Measurements from ENCODE around the gene DLG2. TPM values are rescaled to one million over a fixed set of nuclear protein-coding genes. Genes with fewer than 3 reads are reported as not detected.

The DLG2 gene
- total RNA-seq, 1 experiment from 2014 or later: 2.3 TPM

GRCh38 chr11:84663731-84664130 lies 963.4 kb downstream of the DLG2 start:
- DNase-seq (ENCODE audit: low read depth): no peak

GRCh38 chr11:84660257-84660977 lies 966.7 kb downstream of the DLG2 start:
- DNase-seq (ENCODE audit: low read depth): no peak

DNA sequence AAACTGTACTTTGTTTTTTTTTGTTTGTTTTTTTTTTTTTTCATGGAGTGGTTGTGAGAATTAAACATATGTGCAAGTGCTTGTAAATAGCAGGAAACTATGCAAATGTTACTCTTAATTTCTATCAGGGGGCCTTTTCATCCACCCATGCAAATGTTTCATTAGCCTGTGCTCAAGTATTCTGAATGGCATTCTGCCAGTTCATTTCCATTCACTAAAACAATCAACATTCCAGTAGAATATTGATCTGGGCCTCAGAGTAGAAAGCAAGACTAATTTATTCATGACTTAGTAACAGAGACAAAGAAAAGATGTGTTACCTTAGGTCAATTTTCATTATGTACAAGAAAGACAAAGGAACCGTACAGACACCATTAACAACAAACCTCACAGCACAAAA lies 971.4 kb downstream of the DLG2 start:
- no peak for DNase-seq (ENCODE audit: low read depth)

- DNase-seq (ENCODE audit: low read depth): no peak
Observed at GRCh38 chr11:84648471-84648870, 978.7 kb downstream of the DLG2 start.

DNA sequence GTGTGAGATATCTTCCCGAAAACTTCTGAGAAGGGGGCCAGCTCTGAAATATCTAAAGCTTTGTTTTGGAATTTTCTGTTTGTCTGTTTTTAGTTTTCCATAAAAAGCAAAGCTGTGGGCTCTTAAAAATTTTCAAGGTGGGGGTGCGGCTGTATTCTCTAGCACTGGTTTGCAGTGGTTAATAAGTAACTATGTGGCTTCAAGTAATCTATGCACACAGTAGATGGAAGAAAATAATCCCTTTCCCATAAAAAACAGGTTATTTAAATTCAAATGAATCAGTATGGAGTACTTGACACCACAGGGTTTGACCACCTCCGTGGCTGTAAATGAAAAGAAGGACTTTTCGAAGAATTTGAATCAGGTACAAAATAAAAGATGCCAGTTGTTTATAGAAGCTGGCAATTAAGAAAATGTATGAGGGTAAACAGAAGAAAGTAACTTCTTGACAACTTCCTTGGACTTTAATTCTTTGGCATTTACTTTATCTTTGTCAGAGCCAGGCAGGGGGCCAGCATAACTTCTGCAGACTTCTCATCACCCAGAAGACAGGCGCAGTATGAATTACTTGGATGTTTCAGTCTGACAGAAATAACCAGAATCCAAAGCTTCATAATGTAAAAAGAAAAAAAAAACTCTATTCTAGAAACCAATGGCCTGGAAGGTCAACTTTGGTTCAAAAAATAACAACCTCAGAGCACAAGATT lies 981.0 kb downstream of the DLG2 start:
- no peak for DNase-seq (ENCODE audit: low read depth)

GRCh38 chr11:84642500-84642899 lies 984.6 kb downstream of the DLG2 start:
- DNase-seq (ENCODE audit: low read depth): no peak

GRCh38 chr11:84634309-84634708 lies 992.8 kb downstream of the DLG2 start:
- no peak for DNase-seq (ENCODE audit: low read depth)

GRCh38 chr11:84628871-84629620 lies 998.1 kb downstream of the DLG2 start:
- DNase-seq (ENCODE audit: low read depth): no peak

DNA sequence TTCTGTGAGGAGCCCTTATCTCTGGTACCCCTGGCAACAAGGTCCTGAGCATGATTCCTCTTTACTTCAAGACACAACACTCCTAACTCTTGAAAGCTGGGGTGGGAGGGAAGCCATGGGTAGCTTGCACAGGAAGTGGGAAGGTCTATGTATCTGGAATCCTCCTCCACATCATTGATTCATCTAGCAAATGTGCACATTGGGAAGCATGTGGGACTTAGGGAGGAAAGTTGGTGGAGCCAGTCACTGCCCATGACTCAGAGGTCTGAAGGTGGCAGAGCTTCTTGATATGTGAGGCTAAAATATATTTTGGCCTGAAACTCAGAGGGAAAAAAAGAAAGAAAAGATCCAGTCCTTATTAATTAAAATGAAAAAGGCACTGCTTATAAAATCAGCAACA lies 1000.9 kb downstream of the DLG2 start:
- no peak for DNase-seq (ENCODE audit: low read depth)

- DNase-seq (ENCODE audit: low read depth): no peak
Observed at GRCh38 chr11:84612645-84613044, 1014.5 kb downstream of the DLG2 start.

DNA sequence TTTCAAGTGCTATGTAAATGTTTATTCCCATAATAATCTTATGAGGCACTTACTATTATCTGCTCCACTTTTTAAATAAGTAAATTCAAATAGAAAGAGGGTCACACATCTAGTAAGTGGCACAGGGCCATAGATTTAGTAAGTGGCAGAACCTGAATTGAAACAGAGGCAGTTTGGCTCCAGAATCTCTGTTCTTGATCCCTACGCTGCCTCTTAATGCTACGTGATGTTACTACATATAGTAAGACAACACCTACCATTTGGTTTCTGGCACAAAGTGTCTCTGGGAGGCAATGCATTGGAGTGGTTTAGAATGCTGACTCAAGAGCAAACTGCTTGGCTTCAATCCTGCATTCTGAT lies 1018.3 kb downstream of the DLG2 start:
- DNase-seq (ENCODE audit: low read depth): no peak

GRCh38 chr11:84607975-84608836 lies 1018.9 kb downstream of the DLG2 start:
- no peak for DNase-seq (ENCODE audit: low read depth)

GRCh38 chr11:84594602-84595001 lies 1032.5 kb downstream of the DLG2 start:
- DNase-seq (ENCODE audit: low read depth): no peak

DNA sequence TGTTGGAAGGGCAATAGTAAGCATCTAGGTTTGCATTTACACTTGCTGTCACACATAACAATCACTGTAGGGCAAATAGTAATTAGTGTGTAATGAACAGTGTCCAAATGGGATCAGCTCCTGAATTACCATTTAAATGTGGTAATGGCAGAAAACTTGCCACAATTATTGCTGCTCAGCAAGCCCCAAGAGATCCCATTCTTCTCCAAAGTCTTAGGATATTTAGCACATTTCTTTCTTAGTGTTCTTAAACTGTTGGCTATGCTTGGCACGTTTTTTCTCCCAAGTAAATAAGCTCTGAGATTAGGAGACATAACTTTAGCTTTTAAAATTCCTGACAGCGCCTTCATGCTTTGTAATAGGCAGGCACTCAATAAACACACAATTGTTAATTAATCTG lies 1037.0 kb downstream of the DLG2 start:
- no peak for DNase-seq (ENCODE audit: low read depth)

GRCh38 chr11:84588131-84588829 lies 1038.9 kb downstream of the DLG2 start:
- DNase-seq (ENCODE audit: low read depth): no peak

- no peak for DNase-seq (ENCODE audit: low read depth)
Observed at GRCh38 chr11:84583106-84583505, 1044.0 kb downstream of the DLG2 start.

GRCh38 chr11:84581083-84581482 lies 1046.1 kb downstream of the DLG2 start:
- no peak for DNase-seq (ENCODE audit: low read depth)

DNA sequence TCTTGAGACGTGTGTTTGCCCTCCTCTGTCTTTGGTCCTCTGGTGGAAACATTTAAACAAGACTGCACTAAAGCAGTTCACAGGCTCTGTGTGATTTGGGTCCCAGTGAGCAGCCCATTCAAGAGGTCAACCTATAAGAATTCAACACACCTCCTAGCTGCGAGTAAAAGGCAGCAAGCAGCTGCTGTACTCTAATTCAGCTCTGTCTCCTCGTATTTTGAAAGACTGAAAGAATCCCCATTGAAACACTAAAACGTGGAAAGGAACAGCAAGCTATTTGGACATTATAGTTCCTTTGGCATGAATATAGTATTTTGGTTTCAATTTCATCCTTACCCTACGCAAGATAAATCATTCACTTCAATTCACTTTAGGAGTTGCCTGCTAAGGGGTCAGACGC lies 1046.7 kb downstream of the DLG2 start:
- DNase-seq (ENCODE audit: low read depth): no peak

DNA sequence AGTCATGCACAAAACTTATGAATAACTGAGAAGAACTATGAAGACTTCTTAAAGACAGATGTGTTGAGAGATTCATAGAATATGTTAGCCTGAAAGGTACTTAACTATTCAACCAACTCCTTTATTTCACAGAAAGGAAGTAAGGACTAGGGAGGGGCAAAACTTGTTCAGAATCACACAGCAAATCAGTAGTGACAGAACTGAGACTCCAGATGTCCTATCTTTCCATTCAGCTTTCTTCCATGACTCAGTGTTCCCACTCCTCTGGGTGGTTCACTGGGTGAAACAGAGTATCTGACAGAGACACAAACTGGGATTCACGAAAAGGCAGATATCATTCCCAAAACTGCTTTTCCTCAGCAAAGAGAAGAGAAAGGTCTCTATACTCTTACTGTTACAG lies 1053.3 kb downstream of the DLG2 start:
- no peak for DNase-seq (ENCODE audit: low read depth)

DNA sequence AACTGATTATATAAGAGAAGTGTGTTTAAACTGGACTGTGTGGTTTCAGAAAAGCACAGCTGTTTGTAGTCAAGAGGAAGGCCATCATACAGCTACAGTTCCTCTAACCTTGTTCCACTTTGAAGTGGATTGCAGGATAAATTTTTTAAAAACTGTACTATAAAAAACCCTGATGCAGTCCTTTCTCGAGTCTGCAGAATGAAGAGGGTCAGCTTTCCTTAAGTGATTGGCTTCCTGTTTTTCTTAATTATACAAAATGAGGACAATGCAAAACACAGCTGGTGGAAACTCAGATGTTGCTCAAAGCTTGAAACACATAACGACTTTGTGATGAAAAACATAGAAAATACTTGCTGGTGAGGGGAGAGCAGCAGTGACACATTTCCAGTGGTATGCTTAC lies 1060.5 kb downstream of the DLG2 start:
- no peak for DNase-seq (ENCODE audit: low read depth)

GRCh38 chr11:84564867-84565184 lies 1062.3 kb downstream of the DLG2 start:
- no peak for DNase-seq (ENCODE audit: low read depth)
